ENCODE data around the gene MBD5.

Gene MBD5

DNA sequence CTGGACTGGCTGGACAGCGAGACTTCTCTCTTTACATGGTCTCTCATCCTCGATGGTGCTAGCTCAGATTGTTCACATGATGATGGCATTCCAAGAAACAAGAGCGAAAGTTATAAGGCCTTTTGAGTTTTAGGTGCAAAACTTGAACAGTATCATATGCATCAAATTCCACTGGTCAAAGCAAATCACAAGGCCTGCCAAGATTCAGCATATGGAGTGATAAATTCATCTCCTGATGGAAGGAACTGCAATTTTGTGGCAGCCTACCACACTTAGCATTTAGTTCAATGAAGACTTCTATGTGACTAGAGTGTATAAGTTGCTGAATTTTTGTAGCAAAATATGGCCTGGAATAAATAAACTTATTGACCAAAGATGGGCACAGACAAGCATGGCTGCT lies 429.6 kb downstream of the MBD5 start:
- no peak for DNase-seq (ENCODE audit: extremely low read depth in 1 of 2, low read depth in 1 of 2)

- no peak for DNase-seq (ENCODE audit: extremely low read depth in 1 of 2, low read depth in 1 of 2)
These were observed 430.2 kb downstream of the MBD5 start for GRCh38 chr2:148451046-148451445.

GRCh38 chr2:148455791-148456190 lies 434.9 kb downstream of the MBD5 start:
- DNase-seq (ENCODE audit: extremely low read depth in 1 of 2, low read depth in 1 of 2), result no peak

GRCh38 chr2:148458171-148458570 lies 437.3 kb downstream of the MBD5 start:
- no peak for DNase-seq (ENCODE audit: extremely low read depth in 1 of 2, low read depth in 1 of 2)

- no peak for DNase-seq (ENCODE audit: extremely low read depth in 1 of 2, low read depth in 1 of 2)
These were observed 438.5 kb downstream of the MBD5 start for GRCh38 chr2:148459377-148459778.

GRCh38 chr2:148461876-148462275 lies 441.0 kb downstream of the MBD5 start:
- DNase-seq (ENCODE audit: extremely low read depth in 1 of 2, low read depth in 1 of 2), result no peak

DNA sequence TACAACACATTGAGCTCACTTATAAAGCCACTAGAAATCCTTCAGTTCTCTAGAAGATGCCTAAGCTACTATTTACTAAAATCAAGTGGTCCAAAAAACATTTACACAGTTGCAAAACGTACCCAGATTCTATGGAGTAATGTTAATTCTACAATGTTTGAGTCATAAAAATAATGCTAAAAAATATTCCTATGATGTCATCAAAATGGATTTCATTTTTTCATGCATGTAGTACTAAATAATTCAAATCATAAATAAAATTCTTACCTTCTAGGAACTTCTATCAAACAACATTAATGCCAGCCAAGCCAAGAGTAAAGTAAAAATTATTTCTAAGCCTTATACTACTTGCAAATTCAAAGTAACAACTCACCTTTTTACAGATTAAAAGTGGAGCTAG lies 454.7 kb downstream of the MBD5 start:
- DNase-seq (ENCODE audit: extremely low read depth in 1 of 2, low read depth in 1 of 2), result no peak

DNA sequence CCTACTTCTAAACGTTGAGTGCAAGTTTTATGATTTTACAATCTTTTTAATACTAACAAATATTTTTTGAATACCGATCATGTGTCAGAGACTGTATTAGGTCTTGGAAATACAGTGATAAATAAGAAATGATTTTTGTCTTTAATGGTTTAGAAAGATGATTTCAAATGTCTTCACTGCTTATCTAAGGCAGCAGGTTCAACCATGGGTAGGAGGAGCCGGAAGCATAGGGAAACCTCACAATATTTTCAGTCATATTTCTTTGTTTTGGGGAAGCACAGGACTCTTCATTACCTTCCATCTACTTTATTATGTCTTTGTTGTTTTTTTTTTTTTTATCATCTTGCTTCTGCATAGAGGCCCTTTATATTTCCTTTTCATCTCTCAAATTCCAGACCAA lies 458.5 kb downstream of the MBD5 start:
- DNase-seq (ENCODE audit: extremely low read depth in 1 of 2, low read depth in 1 of 2), result no peak

- DNase-seq (ENCODE audit: extremely low read depth in 1 of 2, low read depth in 1 of 2), result no peak
These were observed 462.8 kb downstream of the MBD5 start for GRCh38 chr2:148483665-148484064.

- DNase-seq (ENCODE audit: extremely low read depth in 1 of 2, low read depth in 1 of 2), result no peak
These were observed 463.2 kb downstream of the MBD5 start for GRCh38 chr2:148484066-148484465.

DNA sequence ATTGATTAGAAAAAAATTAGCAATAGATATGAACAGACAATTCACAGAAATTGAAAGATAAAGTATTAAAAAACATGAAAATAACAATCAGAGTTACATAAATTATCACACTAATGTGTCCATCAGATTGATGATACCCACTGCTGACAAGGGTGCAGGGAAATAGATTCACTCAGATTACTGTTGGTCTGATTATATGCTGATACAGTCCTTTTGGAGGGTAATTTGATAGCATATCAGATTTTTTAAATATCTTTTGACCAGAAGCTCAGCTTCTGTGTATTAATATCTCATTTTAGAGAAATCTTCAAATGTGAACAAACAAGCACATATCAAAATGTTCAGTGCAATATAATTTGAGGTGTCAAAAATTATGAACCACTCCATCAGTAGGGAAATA lies 465.8 kb downstream of the MBD5 start:
- DNase-seq (ENCODE audit: extremely low read depth in 1 of 2, low read depth in 1 of 2), result no peak

GRCh38 chr2:148487439-148487838 lies 466.5 kb downstream of the MBD5 start:
- no peak for DNase-seq (ENCODE audit: extremely low read depth in 1 of 2, low read depth in 1 of 2)

DNA sequence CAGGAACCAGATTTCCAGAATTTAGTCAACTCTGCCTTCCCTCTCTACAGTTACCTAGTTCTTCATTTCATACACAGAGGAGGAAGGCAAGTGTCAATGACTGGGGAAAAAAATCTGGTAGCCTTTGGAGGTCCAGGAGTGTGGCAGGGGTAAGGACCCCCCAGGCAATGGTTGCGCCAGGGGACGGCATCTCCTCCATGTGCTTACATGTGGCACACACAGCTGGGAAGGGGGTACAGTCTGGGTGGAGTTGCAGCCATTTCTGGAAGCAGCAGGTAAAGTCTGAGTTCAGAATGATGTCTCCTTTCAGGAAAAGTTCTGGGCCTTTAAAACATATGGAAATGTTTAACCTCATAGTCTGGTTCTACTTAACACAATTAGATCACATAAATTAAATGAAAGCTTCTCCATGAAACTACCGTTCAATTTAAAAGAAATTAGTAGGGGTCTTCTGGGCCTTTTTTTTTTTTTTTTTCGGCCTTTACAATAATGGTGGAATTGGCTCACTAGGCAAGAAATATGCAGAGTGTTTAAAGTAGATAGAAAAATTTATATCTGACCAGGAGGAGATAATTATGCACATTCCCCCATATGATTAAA lies 470.0 kb downstream of the MBD5 start:
- DNase-seq (ENCODE audit: extremely low read depth in 1 of 2, low read depth in 1 of 2), result no peak

- no peak for DNase-seq (ENCODE audit: extremely low read depth in 1 of 2, low read depth in 1 of 2)
These were observed 473.1 kb downstream of the MBD5 start for GRCh38 chr2:148493822-148494563.

DNA sequence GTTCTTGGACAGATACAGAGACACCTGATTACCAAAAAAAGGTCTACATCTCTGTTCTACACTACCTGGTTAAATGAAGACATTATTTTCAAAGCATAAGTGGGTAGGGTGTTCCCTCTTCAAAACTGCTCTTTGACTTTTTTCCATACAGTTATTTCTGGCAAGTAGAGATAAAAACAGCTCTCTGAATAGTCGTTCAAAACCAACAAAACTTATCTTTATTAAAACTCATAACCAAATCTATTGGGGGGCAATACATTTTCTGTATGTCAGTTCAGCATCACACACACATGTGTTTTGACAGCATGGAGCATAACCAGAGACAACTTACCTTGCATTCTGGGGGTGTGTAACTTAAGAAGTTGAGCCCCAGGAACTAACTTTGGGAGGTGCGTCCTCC lies 474.7 kb downstream of the MBD5 start:
- no peak for DNase-seq (ENCODE audit: extremely low read depth in 1 of 2, low read depth in 1 of 2)

DNA sequence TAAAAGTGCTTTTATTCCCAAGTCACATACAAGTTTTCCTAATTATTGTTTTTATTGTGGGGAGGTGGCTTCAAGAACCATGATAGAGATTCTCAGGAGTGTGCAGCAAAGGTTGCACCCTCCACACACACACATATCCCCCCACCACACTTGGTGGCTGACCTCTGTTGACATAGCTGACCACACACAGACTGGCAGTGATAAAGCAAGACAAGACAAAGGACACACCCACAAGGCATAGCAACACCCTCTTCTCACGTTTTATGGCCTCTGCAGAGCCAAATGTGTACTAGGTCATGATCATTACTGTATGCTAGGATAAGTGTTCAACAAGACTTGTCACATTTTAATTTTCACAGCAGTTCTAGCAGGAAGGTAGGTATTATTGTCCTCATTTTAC lies 480.7 kb downstream of the MBD5 start:
- DNase-seq (ENCODE audit: extremely low read depth in 1 of 2, low read depth in 1 of 2), result no peak

DNA sequence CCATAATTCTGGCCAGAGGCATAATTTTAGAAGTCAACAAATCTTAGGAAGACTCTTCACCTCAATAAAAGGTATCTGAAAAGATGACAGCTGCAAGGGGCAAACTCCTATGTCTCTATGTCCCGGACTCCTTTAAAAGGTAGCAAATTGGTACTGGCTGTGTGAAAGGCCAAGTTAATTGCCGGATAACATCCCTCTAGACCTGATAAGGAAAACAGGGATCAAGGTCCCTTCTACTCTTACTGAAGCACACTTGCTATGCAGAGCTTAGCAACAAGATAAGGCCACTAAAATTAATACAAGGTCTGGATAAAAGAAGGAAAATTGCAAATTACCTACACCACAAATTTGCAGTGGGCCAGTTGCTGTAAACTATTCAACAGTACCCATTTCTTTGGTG lies 482.6 kb downstream of the MBD5 start:
- no peak for DNase-seq (ENCODE audit: extremely low read depth in 1 of 2, low read depth in 1 of 2)

DNA sequence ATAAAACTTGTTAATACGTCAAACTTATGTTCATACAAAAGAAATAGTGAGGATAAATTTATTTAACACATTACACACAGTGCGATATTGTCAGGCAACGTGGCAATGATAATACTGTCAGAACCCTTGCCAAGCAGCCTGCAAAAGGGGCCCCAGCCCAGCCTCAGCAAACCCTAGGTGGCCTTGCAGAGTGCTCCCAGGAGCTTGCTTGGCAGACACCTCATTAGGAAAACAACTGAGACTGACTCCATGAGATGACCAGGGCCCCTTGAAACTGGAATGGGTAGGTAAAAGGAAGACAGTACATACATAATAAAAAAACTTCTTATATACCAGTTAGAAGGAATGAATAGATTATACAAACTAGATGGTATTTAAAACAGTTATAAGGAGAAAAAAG lies 487.1 kb downstream of the MBD5 start:
- DNase-seq (ENCODE audit: extremely low read depth in 1 of 2, low read depth in 1 of 2), result no peak

GRCh38 chr2:148508878-148509287 lies 488.0 kb downstream of the MBD5 start:
- no peak for DNase-seq (ENCODE audit: extremely low read depth in 1 of 2, low read depth in 1 of 2)

DNA sequence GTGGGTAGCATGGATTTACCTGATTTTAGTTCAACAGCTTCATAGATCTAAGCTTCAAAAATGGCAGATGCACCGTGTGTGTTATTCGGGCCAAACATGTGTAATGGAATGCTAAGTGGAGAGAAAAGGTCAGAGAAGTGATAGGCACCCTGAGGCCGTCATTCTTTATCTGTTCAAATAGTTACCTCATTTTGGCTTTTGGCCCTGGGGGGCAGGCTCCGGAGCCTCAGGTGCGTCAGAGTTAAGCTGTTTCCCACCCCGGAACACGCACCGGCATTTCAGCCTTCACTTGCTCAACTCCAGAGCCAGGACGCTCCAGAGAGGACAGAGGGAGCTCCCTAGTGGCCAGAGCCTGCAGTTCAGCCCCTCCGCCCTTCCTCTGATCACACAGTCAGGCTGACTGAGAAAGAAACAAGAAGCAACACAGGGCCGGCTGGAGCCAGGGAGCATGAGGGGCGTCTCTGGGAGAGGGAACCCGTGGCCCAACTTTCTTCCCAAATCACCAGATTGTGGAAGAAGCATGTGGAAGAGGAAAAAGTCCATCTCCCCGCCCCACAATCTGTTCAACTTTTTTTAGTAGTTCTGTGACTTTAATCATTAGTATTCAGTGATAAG lies 488.5 kb downstream of the MBD5 start:
- peak; percentile 71 to 81 for DNase-seq (ENCODE audit: extremely low read depth in 1 of 2, low read depth in 1 of 2)

DNA sequence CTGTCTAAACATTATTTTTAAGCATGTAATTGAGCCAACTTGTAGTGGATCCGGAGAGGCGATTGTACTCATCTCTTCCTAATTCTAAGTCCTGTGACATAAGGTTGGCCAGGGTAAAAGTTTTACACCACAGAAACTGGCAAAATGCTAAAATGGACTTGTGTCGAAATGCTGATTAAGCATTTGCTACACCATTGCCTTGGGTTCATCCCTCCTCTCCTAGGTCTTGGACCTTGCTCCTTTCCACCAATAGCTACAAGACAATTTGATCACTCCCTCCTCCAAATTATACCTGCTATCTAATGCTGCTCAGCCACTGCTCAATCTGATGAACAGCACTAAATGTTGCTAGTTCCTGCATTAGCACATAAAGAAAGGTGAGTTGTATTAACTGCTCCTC lies 491.0 kb downstream of the MBD5 start:
- DNase-seq (ENCODE audit: extremely low read depth in 1 of 2, low read depth in 1 of 2), result no peak

GRCh38 chr2:148512501-148512900 lies 491.6 kb downstream of the MBD5 start:
- no peak for DNase-seq (ENCODE audit: extremely low read depth in 1 of 2, low read depth in 1 of 2)

Measured in stimulated activated CD8-positive, alpha-beta memory T cell treated with anti-CD3 and anti-CD28 coated beads, Interleukin-7, amount 100 ng/mL, for 48 hours (primary cell).